NCI-H2171 (cell line): ENCODE data around the gene GOSR1.
"Not testable (repeated sequence)": the region's sequence is repeated elsewhere in the genome, so short reads cannot be mapped to it uniquely, and the experiment has no call there.

Experiments
- DNase-seq: peaks from one replicate; lab custom pipeline; 2025; lab: John Stamatoyannopoulos, UW

Gene GOSR1

DNA sequence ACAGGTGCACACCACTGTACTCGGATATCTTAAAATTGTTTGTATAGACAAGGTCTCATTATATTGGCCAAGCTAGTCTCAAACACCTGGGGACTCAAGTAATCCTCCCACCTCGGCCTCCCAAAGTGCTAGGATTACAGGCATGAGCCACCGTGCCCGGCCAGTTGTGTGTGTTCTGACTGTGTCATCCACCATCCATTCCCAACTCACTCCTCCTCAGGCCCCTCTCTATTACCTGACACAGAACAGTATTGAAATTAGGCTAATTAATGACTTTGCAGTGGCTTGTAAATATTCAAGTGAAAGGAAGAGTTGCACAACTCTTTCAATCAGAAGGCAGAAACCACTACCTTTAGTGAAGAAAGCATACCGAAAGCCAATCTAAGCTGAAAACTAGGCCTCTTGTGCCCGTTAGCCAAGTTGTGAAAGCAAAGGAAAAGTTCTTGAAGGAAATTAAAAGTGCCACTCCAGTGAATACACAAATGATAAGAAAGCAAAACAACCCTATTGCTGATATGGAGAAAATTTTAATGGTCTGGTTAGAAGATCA, 28.7 kb downstream of the GOSR1 start:
- DNase-seq, result no peak

DNA sequence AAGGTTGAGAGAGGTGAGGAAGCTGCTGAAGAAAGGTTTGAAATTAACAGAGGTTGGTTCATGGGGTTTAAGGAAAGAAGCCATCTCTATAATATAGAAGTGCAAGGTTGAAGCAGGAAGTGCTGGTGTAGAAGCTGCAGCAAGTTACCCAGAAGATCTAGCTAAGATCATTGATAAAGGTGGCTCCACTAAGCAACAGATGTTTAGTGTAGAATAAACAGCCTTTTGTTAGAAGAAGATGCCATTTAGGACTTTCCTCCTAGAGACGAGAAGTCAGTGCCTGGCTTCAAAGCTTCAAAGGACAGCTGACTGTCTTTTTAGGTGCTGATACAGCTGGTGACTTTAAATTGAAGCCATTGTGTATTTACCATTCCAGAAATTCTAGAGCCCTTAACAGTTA, 29.3 kb downstream of the GOSR1 start:
- no peak for DNase-seq

DNA sequence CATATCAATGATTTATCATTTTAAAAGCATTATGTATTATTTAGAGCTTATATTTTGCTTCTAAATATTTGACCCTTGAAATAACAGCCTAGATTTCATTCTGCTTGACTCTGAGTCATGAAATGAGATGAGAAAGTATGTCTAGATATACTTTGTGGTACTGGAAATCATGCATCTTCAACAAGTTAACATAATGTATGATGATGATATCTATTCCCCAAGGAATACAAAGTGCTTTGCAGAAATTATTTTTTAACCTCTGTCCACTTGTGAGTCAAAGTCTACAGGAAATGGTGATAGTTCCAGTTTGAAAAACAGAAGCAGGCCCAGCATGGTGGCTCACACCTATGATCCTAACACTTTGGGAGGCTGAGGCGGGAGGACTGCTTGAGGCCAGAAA, 36.1 kb downstream of the GOSR1 start:
- DNase-seq, result no peak

DNA sequence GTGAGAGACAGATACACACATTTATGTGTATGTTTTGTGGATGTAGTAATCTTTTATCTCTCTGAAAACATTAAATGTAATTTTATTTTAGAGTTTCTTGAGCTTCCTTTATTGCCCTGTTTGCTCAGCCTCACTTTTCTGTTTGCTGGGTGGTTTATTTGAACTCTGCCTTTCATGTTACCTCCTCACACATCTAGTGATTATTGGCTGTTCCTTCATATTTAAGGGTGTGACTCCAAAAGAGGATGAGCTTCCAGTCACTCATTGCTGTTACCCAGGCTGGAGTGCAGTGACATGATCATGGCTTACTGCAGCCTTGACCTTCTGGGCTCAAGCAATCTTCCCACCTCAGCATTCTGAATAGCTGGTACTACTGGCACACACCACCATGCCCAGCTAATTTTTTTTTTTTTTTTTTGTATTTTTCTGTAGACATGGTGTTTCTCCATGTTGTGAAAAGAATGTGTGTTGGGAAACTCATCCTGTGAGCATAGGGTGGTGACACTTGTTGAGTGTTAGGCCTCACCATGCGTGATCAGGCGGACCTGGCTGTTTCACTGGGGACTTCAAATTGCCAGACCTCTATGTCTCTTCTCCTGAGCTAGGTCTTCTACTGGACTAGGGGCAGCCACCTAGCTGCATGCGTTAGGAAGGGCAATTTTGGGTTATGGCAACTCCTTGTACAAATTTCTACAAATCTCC, 37.8 kb downstream of the GOSR1 start:
- no peak for DNase-seq

DNA sequence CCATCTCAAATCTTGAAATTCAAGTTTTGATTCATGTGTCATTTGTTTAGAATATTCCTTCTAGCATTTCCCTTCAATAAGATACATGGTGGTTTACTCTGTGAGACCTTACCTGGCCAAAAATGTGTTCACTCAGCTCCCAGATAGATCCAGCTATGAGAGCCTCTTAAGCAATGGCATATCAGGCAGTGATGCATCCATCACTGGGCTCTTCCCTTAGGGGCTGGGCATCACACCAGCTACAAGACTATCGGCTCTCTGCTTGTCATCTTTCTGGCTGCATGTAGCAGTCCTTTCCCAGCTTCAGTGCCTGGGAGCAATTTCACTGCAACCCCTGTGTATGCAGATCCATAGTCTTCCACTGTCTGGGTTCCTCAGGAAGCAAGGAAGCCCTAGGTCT, 40.6 kb downstream of the GOSR1 start:
- DNase-seq, result no peak

DNA sequence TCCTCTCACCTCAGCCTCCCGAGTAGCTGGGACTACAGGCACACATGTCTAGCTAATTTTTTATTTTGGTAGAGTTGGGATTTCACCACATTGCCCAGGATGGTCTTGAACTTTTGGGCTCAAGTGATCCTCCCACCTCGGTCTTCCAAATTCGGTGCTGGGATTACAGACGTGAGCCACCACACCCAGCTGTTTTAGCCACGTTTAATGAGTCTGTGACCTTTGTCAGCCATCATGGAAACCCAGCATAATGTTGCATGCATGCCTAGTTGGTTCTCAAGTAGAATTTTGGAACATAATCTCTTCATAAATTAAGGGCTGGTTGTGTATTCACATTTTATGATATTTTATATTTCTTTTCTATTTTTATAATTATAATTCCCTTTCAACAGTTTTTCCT, 42.0 kb downstream of the GOSR1 start:
- DNase-seq, result no peak

DNA sequence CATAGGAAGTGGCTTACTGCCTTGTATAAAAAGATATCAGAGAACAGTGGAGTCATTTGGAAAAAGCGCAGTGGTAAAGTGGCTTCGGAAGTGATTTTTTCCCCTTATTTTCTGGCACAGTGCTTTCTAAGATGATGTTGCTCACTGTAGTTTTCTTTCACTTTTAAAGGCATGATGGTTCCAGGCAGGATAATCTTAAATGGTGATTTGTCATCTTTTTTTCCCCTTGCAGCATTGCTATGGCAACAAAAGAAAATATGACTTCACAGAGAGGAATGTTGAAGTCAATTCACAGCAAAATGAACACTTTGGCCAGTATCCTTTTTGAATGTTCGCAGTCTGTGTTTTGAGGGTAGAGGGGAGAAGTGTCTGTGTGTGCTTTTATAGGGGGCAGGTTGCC, 42.5 kb downstream of the GOSR1 start:
- DNase-seq, result no peak

DNA sequence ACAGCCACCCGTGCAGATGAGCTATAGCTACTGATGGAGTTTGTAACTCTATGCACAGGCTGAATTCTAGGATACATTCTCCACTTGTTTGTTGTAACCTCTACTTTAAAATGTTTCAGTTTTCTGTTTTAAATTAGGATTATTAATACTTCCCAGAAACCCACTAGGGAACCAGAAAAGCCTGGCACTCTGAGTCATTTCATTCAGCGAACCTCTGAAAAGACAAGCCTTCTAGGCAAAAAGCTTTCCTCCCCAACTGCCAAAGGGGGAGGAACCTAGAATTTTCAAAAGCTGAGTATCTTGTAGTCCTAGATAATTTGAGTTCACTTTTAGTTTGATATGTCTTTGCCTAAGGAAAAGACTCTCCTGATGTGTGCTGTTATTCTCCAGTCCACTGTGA, 43.2 kb downstream of the GOSR1 start:
- DNase-seq, result no peak

DNA sequence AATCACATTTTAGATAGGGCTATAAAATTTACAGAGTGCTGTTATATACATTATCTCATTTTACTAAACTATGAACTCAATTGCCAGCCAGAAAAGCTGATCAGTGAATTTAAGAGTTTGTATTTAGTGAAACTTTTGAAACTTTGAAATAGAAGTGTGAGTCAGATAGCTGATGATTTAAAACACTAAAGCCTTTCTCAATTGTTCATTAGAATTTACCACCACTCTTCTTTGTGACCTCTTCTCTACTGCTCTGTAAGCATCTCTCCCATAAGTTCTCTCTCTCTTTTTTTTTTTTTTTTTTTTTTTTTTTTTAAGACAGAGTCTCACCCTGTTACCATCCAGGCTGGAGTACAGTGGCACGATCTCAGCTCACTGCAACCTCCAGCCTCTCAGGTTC, 43.7 kb downstream of the GOSR1 start:
- no peak for DNase-seq

DNA sequence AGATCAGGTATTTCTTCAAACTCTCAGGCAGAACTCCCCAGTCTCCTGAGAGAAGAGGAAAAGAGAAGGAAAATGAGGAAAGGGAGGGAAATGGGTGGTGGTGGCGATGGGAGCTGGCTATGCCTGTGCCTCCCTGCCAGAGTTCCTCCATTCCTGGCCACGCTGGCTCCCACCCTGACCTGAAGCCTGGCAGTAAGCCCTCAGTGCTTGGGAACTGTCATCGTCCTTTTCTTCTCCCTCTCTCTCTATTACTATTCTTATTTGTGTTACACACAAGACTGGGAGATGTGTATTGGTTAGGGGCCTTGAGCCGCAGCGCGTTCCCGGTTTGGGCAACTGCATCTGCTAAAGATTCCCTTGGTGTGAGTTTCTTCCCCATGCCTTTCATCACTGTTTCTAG, 44.6 kb downstream of the GOSR1 start:
- no peak for DNase-seq

DNA sequence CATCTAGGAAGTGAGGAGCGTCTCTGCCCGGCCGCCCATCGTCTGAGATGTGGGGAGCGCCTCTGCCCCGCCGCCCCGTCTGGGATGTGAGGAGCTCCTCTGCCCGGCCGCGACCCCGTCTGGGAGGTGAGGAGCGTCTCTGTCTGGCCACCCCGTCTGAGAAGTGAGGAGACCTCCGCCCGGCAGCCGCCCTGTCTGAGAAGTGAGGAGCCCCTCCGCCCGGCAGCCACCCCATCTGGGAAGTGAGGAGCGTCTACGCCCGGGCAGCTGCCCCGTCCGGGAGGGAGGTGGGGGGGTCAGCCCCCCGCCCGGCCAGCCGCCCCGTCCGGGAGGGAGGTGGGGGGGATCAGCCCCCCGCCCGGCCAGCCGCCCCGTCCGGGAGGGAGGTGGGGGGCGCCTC, 46.0 kb downstream of the GOSR1 start:
- DNase-seq, result not testable (repeated sequence)

DNA sequence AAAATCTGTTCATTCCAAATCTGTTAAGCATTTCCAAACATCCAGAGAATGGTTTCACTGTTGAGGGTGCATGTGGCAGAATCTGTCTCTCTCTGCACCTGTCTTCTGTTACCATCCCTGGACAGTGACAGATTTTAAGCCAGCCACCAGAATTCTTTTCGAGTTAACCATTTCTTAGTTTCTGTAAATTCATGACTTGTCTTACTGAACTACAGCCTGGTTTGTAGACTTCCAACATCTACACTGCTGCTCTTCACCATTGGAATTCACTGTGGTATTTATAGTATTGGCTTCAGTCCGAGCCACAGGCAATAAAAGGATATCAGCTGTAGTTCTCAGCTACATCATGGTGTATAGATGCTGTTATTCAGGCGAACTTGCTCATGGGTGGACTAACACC, 47.6 kb downstream of the GOSR1 start:
- DNase-seq, result no peak

DNA sequence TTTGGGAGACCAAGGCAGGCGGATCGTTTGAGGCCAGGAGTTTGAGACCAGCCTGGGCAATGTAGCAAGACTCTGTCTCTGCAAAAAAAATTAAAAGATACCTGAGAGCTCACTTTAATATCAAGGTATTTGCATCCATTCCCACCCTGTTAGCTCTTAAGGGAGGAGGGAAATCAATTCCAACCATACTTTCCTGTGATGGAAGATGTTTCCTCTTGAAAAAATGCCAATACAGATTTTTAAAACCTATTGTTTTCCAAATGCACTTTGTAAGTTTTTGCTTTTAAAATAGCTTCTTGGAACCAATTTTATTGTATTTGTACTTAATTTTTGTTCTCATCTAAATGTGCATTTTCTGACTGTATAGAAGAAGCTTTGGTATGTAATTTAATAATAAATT, 49.2 kb downstream of the GOSR1 start:
- DNase-seq, result no peak

DNA sequence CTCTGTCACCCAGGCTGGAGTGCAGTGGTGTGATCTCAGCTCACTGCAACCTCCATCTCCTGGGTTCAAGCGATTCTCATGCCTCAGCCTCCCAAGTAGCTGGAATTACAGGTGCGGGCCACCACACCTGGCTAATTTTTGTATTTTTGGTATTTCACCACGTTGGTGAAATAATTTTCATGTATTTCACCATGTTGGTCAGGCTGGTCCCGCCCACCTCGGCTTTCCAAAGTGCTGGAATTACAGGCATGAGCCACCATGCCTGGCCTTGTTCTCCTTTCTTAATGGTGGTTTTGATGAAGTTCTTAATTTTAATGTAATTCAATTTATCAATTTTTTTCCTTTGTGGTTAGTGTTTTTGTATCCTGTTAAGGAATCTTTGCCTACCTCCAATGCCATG, 51.5 kb downstream of the GOSR1 start:
- not testable (repeated sequence) for DNase-seq

DNA sequence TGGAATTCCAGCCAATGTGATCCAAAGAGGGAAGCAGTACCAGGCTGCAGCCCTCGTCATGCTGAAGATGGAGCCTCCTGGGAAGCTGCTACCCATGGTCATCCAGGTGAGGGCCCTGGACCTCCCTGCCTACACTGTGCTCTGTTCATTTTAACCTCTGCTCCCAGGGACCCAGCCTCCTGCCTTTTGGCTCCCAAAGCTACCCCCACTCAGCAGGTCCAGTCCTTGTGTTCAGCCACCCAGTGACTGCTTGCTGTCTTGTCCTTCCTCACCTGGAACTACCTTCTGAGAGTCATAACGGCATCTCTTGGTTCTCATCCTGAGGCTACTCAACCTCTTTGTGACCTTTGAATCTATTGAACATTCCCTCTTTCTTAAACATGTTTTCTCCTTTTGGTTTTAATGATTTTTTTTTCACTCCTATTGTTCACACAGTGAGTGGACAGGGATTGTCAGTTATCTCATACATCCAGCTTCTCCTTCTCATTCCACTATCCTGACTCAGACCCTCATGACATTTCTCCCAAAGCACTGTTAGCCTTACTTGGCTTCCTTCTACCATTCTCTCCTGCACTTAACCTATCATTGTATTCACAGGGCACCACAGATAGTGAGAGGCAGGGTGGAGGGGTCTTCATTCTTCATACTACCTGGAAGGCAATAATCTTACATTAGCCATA, 53.3 kb downstream of the GOSR1 start:
- no peak for DNase-seq

DNA sequence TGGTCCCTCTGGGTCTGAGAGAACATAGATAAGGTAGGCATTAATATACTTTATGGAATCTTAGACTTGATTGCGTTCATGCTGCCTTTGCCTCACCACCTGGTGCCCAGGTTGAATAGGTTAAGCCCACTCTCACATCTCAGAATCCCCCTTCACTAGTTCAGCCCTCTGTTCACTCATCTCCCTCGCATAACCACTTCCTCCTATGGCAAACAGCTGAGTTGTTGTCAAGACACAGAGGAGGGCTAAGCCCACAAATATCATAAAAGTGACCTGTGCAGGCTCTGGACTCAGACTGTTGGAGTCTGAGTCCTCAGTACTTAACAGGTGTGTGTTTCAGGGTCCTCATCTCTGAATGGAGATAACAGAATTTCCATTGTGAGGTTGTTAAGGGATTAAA, 55.7 kb downstream of the GOSR1 start:
- DNase-seq, result no peak

DNA sequence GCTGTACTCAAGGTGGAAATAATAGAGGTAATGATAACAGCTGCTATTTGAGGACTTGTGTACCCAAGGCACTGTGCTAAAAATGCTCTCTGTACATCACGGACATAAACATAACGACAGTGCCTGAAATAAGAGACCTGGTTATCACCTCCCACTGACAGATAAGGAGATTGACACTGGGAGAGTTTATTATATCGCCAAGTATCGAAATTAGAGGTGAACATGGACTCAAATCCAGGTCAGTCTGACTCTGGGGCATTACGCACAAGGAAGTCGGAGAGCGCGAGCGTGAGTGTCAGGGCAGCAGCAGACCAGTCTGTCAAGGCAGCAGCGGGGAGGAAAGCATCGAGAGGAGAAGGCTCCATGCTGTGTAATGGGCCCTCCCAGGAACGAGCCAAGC, 57.1 kb downstream of the GOSR1 start:
- DNase-seq, result no peak

DNA sequence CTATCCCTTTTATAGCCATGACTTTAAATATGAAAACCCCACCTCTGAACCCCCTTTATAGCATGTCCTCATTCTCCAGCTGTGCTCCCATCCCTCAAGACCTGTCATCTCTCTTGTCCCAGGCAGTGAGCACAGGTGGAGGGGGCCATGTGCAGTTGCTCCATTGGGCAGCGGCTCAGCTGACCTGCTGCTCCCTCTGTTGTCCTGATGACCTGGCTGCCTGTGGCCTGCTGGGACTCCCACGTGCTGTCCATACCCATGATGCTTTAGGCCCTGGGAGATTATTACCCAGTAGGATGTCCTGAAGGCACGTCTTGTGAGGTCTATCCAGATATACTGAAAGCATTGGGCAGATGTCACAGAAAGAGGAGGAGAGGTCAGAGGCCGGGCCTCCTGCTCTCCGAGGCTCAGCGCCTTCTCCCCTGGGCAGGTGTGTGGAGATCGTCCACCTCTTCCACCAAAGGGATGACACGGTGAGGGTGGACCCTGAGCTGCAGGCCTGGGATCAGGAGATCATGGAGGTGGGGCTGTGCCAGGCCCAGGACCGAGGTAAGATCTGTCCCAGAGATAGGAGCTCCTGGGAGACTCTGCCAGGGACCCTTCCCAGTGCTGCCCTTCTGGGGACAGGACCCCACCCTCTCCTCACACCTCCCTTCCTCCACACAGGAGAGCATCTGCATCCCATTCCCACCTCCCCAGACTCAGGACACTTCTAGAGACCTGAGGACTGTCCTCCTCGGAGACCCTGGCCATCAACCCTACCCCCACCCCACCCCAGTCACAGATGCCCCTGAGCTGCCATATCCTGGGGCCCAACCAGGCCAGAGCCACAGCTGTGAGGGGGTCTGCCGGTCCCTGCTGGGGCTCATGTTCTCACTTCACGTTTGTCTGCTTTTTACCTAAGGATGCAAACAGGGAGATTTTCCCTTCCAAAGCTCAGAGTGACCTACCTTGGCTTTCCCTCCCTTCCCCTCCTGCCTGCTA, 58.0 kb downstream of the GOSR1 start:
- no peak for DNase-seq

DNA sequence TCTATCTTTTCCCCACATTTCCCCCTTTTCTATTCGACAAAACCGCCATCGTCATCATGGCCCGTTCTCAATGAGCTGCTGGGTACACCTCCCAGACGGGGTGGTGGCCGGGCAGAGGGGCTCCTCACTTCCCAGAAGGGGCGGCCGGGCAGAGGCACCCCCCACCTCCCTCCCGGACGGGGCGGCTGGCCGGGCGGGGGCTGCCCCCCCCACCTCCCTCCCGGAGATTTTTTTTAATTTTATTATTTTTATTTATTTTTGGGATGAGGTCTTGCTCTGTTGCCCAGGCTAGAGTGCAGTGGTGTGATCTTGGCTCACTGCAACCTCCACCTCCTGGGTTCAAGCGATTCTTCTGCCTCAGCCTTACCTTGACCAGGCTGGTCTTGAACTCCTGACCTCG, 59.6 kb downstream of the GOSR1 start:
- DNase-seq, result not testable (repeated sequence)

DNA sequence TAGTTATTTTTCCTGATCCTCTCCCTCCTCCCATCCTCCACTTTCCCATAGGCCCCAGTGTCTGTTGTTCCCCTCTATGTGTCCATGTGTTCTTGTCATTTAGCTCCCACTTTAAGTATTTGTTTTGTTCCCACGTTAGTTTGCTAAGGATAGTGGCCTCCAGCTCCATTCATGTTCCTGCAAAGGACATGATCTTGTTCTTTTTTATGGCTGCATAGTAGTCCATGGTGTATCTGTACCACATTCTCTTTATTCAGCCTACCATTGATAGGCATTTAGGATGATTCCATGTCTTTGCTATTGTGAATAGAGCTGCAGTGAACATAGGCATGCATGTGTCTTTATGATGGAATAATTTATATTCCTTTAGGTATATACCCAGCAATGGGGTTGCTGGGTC, 60.5 kb downstream of the GOSR1 start:
- not testable (repeated sequence) for DNase-seq

DNA sequence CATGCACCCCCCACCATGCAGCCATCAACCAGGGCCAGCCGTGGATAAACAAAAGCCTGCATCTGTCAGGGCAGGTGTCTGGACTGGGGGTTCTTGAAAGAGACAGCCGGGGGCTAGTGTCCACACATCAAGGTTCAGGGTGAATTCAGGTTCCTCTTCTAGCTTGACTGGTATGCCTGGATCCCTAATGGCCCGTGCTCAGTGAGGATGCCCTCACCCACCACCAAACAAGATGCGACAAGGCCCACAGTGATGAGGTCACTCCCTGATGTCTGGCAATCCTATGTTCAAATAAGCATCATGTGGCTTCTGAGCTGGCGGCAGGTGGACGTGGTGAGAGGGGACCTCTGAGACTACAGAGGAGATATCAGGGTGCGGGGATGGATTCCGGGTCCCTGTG, 64.6 kb downstream of the GOSR1 start:
- no peak for DNase-seq

DNA sequence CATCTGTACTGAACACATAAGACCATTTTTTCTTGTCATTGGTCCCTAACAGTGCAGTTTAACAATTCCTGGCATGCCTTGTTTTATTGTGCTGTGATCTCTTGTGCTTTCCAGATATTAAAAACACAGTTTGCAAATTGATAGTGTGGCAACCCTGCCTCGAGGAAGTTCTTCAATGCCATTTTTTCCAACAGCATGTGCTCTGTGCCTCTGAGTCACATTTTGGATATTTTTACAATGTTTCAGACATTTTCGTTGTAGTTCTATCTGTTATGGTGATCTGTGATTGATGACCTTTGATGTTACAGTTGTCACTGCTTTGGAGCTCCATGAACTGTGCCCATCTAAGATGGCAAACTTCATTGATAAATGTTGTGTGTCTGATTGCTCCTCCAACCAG, 66.2 kb downstream of the GOSR1 start:
- no peak for DNase-seq

DNA sequence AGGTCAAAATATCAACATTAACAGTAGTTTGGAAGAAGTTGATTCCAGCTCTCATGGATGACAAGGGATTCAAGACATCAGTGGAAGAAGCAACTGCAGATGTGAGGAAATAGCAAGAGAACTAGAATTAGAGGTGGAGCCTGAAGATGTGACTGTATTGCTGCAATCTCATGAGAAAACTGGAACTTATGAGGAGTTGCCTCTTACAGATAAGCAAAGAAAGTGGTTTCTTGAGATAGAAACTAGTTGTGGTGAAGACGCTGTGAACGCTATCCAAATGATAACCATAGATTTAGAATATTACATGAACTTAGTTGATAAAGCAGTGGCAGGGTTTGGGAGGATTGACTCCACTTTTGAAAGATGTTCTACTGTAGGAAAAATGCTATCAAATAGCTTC, 67.8 kb downstream of the GOSR1 start:
- no peak for DNase-seq
